ENCODE results near the gene CDC27. TPM values are rescaled to one million over a fixed set of nuclear protein-coding genes. Genes with fewer than 3 reads are reported as not detected.

The CDC27 gene
- total and polyA plus RNA-seq, 2 donors (not counting 1 experiment from before 2014, with no cell fraction given), result 20.5 to 90.7 TPM

DNA sequence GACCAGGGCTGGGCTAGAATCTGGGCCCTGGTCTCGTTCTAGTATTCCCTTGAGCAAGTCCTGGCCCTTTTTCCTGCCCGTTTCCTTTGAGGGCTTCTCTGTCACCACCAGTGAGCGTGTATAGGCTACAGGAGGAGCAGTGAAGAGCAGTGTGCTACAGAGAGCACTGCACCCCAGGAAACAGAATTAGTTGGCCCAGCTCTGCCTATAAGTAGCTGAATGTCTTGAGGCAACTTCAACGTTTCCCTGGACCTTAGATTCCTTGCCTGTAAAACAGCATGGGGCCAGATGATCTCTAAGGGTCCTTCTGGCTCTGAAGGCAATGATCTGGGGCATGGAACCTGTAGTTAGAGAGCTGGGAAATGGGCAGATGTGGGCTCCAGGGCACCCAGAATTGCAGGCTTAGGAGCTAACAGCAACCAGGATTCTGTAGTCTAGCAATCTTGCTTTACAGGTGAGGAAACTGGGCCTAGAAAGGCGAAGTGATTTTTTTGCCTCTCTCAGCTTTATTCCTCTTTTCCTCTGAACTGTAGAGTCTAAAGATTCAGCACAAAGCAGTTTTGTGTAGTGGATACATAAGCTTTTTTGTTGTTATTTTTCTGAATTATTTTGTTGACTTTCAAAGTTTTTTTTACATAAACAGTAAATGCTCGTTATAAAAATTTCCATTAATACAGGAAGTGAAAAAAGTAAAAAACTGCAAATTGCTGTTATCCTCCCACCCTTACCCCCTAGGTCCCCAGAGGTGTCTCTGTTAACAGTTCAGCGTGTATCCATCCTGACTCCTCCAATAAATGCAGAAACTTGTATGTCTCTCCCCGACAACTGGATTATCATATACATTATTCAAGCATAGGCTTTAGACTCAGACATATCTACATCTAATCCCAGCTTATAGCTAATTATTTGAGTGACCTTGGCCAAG, 18.3 kb upstream of the CDC27 start:
- Histone ChIP-seq H3K79me2 (ENCODE audit: control insufficient read depth, insufficient read depth, low read length) (no peaks in the 10 kb centered on the region), H3K9ac (ENCODE audit: low read length) (no peak overlapping the region), H4K20me1 (ENCODE audit: control insufficient read depth, insufficient read depth, low read length, poor library complexity, severe bottlenecking) (no peaks in the 10 kb centered on the region), H3K27me3 (replicated peaks in 1 of 4; ENCODE audit: control extremely low read depth in 1 of 4, control insufficient read depth in 3 of 4, insufficient read depth in 4 of 4, low read length in 3 of 4) (no peaks in the 10 kb centered on the region), H3K9me3 (ENCODE audit: control extremely low read depth in 1 of 3, control insufficient read depth in 2 of 3, insufficient read depth in 1 of 3, low read length in 2 of 3) (no peaks in the 10 kb centered on the region), H3K4me3 (ENCODE audit: control extremely low read depth in 1 of 5, extremely low read depth in 1 of 5, insufficient read depth in 1 of 5, low read depth in 2 of 5, low read length in 4 of 5) (no peak overlapping the region), H3K4me2 (replicated peaks; ENCODE audit: low read depth, low read length, poor library complexity, severe bottlenecking) (peak overlapping the region; percentile 17), H3K27ac (ENCODE audit: low read length in 2 of 2) (peak overlapping the region; percentile 96 to 97), H3K36me3 (replicated peaks in 1 of 2; ENCODE audit: control extremely low read depth in 1 of 2, control insufficient read depth in 1 of 2, extremely low read depth in 1 of 2, insufficient read depth in 2 of 2, low read length in 1 of 2) (no peaks in the 10 kb centered on the region), H3K4me1 (ENCODE audit: control insufficient read depth in 2 of 2, insufficient read depth in 2 of 2, low read length in 2 of 2) (peaks cover 59 to 64% of the 10 kb centered on the region in 2 donors), H2AFZ (ENCODE audit: insufficient read depth, low read depth, low read length, poor library complexity, severe bottlenecking) (peak overlapping the region; percentile 39)
- CTCF ChIA-PET, result interaction anchor here (1.5 to 6.3 kb wide), 4 partner anchors 13 to 117 kb away, joined by 4 to 37 read pairs (median 14); no protein-coding TSS in a partner anchor
- Mint-ChIP-seq H3K27ac (peak overlapping the region; percentile 99), H3K4me1 (peaks cover 71% of the 10 kb centered on the region), H3K27me3 (no peaks in the 10 kb centered on the region), H3K9me3 (ENCODE audit: insufficient read depth) (no peaks in the 10 kb centered on the region), H3K4me3 (peak overlapping the region; percentile 27)
- no peak for DNase-seq
- intact Hi-C loops (cut with micrococcal nuclease), result no loop called here
- no peak for TF ChIP-seq CTCF (IDR thresholded peaks at IDR 0.05)
- TF ChIP-seq EZH2 (IDR thresholded peaks at IDR 0.05; ENCODE audit: borderline replicate concordance, insufficient read depth, low read depth, low read length, poor library complexity, severe bottlenecking), result no peak
- POLR2A ChIA-PET, result interaction anchor here (0.6 to 1.3 kb wide), 6 partner anchors 8 to 96 kb away, joined by 3 to 6 read pairs (median 4); partner anchors contain the start of gene CDC27
- WGBS (ENCODE audit: insufficient coverage), result 63% methylated on average over 6 of the region's 8 CpGs
- no peak for ATAC-seq (ENCODE audit: low read depth)

Measured in B cell (primary cell).